A673 (cell line): ENCODE results near the gene LAMA3. TPM values are rescaled to one million over a fixed set of nuclear protein-coding genes. Genes with fewer than 3 reads are reported as not detected.

ENCODE experiments used
- BruUV-seq: library from RNA; stranded (reverse); fragments of 400-500 nt; replicated peaks from 2 replicates; lab custom pipeline; 2021; lab: Mats Ljungman, UMichigan
- CTCF ChIA-PET: fragments of 300-600 bp; sonication (Branson Sonifier 250); formaldehyde crosslinking; loops from one replicate; lab custom pipeline; 2022; ENCODE audit warnings: antibody characterized with exemption; lab: Charles Lee
- POLR2A ChIA-PET: fragments of 300-600 bp; sonication (Branson Sonifier 250); formaldehyde crosslinking; loops from one replicate; lab custom pipeline; 2022; ENCODE audit warnings: antibody characterized with exemption; ENCODE audit not compliant: low non-redundant PET; lab: Charles Lee
- DNase-seq: peaks from one replicate; pipeline ENCODE4 v3.0.0-alpha.2; 2015; ENCODE audit warnings: low spot score
- H3K27ac ChIP-seq: fragments of 200-600 bp; sonication (generic); 2 replicates; pipeline ENCODE4 v1.5.1; 2016; ENCODE audit warnings: mixed run types, low read depth, mild to moderate bottlenecking, mixed read lengths, antibody characterized with exemption, low read length; ENCODE audit not compliant: poor library complexity, severe bottlenecking
- H3K27me3 ChIP-seq: fragments of 200-600 bp; sonication (generic); replicated peaks from 2 replicates; pipeline ENCODE4 v1.6.1; 2017; ENCODE audit warnings: mixed run types, low read depth, mild to moderate bottlenecking, mixed read lengths, antibody characterized with exemption, low read length; ENCODE audit not compliant: insufficient read depth, poor library complexity
- H3K36me3 ChIP-seq: fragments of 200-600 bp; sonication (generic); 2 replicates; pipeline ENCODE4 v1.6.1; 2016; ENCODE audit warnings: mixed run types, mild to moderate bottlenecking, mixed read lengths, antibody characterized with exemption, low read length; ENCODE audit not compliant: insufficient read depth, poor library complexity, severe bottlenecking
- H3K4me1 ChIP-seq: fragments of 200-600 bp; sonication (generic); 2 replicates; pipeline ENCODE4 v1.6.1; 2017; ENCODE audit warnings: mixed run types, mild to moderate bottlenecking, mixed read lengths, antibody characterized with exemption, low read length; ENCODE audit not compliant: insufficient read depth, poor library complexity, severe bottlenecking
- H3K4me3 ChIP-seq: fragments of 200-600 bp; sonication (generic); 2 replicates; pipeline ENCODE4 v1.5.1; 2016; ENCODE audit warnings: low read depth, mixed run types, mild to moderate bottlenecking, mixed read lengths, low read length; ENCODE audit not compliant: poor library complexity, severe bottlenecking
- H3K9me3 ChIP-seq: fragments of 200-600 bp; sonication (generic); 2 replicates; pipeline ENCODE4 v1.6.1; 2016; ENCODE audit warnings: mixed run types, low read depth, mild to moderate bottlenecking, mixed read lengths, antibody characterized with exemption, low read length; ENCODE audit not compliant: poor library complexity, severe bottlenecking
- EZH2 ChIP-seq: fragments of 200-600 bp; sonication (generic); IDR thresholded peaks from 2 replicates; pipeline ENCODE4 v1.6.1; 2017; ENCODE audit warnings: borderline replicate concordance, low read depth, mild to moderate bottlenecking, mixed read lengths, antibody characterized with exemption, low read length; ENCODE audit not compliant: poor library complexity, severe bottlenecking
- intact Hi-C: fragments of 100-400 bp; cut with micrococcal nuclease; formaldehyde crosslinking; loops from one replicate; pipeline ENCODE4 v1.10.0; 2022; ENCODE audit not compliant: unreplicated experiment
- total RNA-seq: library from RNA; stranded (reverse); gene quantifications from 2 replicates; pipeline ENCODE4 v1.2.3, GENCODE V29; 2021
- TF ChIP-seq, protein P1 (sequence below): fragments of 300-800, 200-600 bp; sonication (generic); conservative IDR thresholded peaks from 2 replicates; pipeline ENCODE4 v1.5.1; 2017; ENCODE audit warnings: low read depth, mild to moderate bottlenecking, antibody characterized with exemption, low read length, moderate library complexity, mixed read lengths

LAMA3 gene
- total RNA-seq, 1 experiment from 2014 or later, result 2.7 TPM

- intact Hi-C loops, result no loop called here
- BruUV-seq, result no TSS peak
- ChIA-PET CTCF (no interaction called here), POLR2A (no interaction called here)
- Histone ChIP-seq H3K36me3 (no peaks in the 10 kb centered on the region), H3K4me1 (peaks cover 10% of the 10 kb centered on the region), H3K4me3 (no peak overlapping the region), H3K27me3 (no peaks in the 10 kb centered on the region), H3K9me3 (no peaks in the 10 kb centered on the region), H3K27ac (no peak overlapping the region)
- TF ChIP-seq, protein P1, sequence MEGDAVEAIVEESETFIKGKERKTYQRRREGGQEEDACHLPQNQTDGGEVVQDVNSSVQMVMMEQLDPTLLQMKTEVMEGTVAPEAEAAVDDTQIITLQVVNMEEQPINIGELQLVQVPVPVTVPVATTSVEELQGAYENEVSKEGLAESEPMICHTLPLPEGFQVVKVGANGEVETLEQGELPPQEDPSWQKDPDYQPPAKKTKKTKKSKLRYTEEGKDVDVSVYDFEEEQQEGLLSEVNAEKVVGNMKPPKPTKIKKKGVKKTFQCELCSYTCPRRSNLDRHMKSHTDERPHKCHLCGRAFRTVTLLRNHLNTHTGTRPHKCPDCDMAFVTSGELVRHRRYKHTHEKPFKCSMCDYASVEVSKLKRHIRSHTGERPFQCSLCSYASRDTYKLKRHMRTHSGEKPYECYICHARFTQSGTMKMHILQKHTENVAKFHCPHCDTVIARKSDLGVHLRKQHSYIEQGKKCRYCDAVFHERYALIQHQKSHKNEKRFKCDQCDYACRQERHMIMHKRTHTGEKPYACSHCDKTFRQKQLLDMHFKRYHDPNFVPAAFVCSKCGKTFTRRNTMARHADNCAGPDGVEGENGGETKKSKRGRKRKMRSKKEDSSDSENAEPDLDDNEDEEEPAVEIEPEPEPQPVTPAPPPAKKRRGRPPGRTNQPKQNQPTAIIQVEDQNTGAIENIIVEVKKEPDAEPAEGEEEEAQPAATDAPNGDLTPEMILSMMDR, result no peak
- no peak for TF ChIP-seq EZH2
- no peak for DNase-seq
Measured at GRCh38 chr18:23934252-23934651, 245.0 kb downstream of the LAMA3 start.

- Histone ChIP-seq H3K27ac (no peak overlapping the region), H3K9me3 (no peaks in the 10 kb centered on the region), H3K4me1 (peaks cover 10% of the 10 kb centered on the region), H3K27me3 (no peaks in the 10 kb centered on the region), H3K4me3 (no peak overlapping the region), H3K36me3 (no peaks in the 10 kb centered on the region)
- ChIA-PET CTCF (no interaction called here), POLR2A (no interaction called here)
- intact Hi-C loops, result no loop called here
- DNase-seq, result no peak
- no TSS peak for BruUV-seq
- TF ChIP-seq EZH2, result no peak
- TF ChIP-seq, protein P1, result no peak
Measured at GRCh38 chr18:23934863-23935262, 245.6 kb downstream of the LAMA3 start.

DNA sequence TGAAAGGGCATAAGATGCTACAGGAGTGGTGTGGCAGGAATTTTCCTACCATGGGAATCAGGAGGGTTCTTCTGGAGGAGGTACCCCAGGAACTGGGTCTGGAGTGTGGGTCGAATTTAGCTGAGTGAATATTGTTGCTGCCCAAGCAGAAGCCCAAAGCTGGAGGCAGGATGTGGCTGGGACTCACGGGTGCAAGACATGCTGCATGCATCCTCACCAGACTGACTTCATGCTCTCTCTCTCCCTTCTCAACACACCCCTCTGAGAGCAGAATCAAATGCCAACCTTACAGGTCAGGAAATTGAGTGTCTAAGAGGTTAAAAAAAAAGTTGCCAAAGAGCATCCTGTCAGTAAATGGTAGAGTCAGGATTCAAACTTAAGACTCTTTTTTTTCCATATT, 246.6 kb downstream of the LAMA3 start:
- no peak for DNase-seq
- Histone ChIP-seq H3K9me3 (no peaks in the 10 kb centered on the region), H3K27me3 (no peaks in the 10 kb centered on the region), H3K4me1 (peaks cover 10% of the 10 kb centered on the region), H3K36me3 (no peaks in the 10 kb centered on the region), H3K27ac (no peak overlapping the region), H3K4me3 (no peak overlapping the region)
- POLR2A ChIA-PET, result no interaction called here
- BruUV-seq, result no TSS peak
- TF ChIP-seq EZH2, result no peak
- TF ChIP-seq, protein P1, result no peak
- CTCF ChIA-PET, result no interaction called here
- intact Hi-C loops, result no loop called here
